GM21576 (cell line): Measurements from ENCODE around the gene NPY4R.
"Not testable (repeated sequence)": the region's sequence is repeated elsewhere in the genome, so short reads cannot be mapped to it uniquely, and the experiment has no call there.

Experiments
- ATAC-seq: cut with Tn5 transposase; IDR thresholded peaks from one replicate; pipeline ENCODE4 v1.9.1; 2021; ENCODE audit warnings: mild to moderate bottlenecking, moderate library complexity; ENCODE audit not compliant: unreplicated experiment

NPY4R gene, protein sequence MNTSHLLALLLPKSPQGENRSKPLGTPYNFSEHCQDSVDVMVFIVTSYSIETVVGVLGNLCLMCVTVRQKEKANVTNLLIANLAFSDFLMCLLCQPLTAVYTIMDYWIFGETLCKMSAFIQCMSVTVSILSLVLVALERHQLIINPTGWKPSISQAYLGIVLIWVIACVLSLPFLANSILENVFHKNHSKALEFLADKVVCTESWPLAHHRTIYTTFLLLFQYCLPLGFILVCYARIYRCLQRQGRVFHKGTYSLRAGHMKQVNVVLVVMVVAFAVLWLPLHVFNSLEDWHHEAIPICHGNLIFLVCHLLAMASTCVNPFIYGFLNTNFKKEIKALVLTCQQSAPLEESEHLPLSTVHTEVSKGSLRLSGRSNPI

DNA sequence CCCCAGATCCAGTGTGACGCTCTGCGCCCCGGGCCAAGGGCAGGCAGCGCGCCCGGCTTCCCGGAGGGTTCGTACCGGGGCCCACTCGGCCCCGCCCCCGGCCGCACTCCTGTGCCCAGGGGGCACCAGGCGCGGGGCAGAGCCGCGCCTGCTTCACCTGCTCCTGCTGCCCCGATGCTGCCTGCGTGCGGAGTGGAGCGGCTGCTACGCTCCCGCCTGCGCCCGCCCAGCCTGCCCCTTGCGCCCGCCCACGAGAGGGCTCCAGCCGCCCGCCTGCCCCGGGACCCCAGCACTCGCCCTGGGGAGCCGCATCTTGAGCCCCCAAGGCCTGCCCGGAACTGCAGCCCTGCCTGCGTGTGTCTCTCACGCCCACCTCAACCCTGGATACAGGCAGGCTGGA lies at the start of gene NPY4R:
NPY4R (minus strand) TSS at position 194 of the 400 bp plus-strand sequence. CDS start 3,323 bp downstream, outside the sequence.
- ATAC-seq, result not testable (repeated sequence)

DNA sequence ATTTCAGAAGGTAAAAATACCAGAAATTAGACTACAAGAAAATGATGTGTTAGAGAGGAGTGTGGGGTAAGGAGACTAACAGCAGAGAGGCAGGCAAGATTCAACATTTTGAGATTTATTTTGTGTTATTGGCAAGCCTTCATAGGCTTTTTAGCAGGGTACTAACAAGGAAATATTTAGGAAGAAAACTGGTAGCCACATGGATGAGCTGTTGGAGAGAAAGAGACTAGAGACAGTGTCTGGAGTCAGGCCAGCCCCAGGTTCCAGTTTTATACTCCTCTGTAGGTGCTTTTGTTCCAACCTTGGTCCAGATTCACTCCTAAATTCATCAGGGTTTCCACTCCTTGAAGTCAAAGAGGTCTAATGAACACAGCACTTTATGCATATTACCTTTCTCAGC lies 49.6 kb upstream of the NPY4R start:
- ATAC-seq, result no peak

DNA sequence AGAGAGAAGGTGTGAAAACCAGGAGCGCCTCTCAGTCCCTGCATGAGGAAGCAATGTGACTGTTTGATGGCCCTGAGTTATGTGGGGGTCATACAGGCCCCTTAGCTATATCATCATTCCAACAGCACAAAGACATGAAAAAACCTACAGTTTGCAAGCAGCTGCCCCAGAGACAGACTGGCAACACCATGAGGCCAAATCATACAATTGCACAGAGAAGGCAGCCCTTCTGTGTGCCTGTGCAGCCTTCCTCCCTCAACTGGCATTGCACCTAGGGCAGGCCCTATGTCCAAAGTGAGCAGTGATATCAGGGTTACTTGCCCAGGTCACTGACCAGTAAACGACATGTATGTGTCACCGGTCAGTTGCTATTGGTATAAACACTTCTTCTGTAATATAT lies 49.1 kb upstream of the NPY4R start:
- no peak for ATAC-seq

DNA sequence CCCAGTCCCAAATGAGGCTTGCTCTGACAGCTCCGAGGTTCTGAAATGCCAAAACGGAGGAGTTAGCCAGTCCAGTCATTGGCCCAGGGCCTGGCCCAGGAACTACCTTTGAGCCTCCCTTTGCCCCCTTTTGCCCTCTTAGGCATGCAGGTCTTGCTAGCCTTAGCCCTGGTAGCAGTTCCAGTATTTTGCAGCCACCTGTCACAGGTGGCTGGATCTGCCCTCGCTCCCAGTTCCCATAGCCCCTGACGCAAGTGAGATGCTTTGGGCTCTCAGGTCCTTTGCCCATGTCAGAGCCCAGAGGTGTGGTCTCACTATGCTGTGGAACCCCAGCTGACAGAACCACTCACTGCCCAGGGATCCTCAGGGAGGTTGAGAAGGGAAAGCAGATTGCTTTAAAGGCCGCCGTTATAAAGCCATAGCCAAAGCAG lies 48.7 kb upstream of the NPY4R start:
- ATAC-seq, result no peak

DNA sequence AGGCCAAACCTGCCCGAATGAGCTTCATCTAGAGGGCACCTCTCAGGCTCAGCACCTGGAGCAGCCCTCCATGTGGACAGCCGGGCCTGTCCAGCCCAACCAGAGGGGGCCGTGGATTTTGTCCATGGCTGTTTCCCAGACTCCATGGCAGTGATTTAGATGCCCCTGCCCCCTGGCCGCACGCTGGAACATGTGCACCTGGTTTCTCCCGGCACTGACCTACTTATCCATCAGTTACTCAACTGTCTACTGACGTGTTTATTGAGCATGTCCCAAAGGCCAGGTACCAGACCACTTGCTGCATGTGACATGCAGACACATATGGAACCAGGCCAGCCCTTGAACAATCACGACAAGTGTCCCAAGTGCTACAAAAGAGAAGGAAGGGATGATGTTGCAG lies 47.6 kb upstream of the NPY4R start:
- not testable (repeated sequence) for ATAC-seq

DNA sequence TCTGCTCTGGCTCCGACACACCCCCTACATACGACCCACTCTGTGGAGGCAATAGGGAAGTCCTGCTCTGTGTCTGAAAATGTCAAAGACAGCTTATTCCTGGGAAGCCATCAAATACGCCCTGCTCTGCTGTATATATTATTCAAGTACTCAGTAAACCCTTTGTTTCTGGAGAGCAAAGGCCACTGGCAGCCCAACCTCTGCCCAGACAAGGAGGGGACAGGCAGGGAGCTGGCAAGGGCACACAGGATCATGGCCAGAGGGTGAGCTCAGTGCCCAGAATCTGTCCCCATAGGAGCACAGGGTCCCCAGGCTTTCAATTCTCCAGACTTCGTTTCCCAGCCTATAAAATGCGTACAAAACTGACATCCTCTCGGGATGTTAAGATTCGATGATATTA lies 47.0 kb upstream of the NPY4R start:
- ATAC-seq, result not testable (repeated sequence)

DNA sequence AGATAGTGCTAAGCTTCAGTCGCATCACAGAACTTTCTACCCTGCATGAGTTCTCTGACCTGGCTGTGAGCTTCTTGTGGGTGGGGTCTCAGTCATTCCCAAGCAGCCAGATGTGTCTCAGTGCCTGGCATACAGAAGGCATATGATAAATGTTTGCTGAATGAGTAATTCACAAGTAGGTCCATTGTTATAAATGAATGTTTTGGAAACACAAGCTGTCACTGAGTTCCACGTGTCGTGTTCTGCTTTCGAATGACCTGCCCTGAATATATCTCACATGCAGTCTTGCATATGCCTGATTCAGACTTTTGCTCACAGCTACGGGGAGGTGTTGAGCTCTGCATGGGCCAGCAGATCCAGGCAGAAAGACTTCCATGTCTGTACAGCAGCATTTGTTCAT lies 46.2 kb upstream of the NPY4R start:
- not testable (repeated sequence) for ATAC-seq

DNA sequence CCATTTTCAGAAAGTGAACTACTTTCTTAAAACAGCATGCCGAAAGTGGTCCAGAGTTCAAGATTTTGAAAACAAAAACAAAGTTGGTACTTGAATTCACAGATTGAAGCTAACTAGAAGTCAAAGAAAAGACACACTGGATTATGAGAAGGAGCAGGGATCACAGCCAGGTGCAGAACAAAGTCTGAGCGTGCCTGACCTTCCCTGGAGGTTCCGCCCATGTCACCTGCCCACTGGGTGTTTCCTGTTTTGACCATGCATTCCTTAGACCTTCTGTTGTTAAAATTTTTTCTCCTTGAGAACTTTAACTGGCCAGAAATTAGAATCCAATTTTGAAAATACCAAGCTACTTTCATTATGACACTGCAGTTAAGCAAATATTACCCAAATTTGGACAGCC lies 34.2 kb upstream of the NPY4R start:
- ATAC-seq, result not testable (repeated sequence)

DNA sequence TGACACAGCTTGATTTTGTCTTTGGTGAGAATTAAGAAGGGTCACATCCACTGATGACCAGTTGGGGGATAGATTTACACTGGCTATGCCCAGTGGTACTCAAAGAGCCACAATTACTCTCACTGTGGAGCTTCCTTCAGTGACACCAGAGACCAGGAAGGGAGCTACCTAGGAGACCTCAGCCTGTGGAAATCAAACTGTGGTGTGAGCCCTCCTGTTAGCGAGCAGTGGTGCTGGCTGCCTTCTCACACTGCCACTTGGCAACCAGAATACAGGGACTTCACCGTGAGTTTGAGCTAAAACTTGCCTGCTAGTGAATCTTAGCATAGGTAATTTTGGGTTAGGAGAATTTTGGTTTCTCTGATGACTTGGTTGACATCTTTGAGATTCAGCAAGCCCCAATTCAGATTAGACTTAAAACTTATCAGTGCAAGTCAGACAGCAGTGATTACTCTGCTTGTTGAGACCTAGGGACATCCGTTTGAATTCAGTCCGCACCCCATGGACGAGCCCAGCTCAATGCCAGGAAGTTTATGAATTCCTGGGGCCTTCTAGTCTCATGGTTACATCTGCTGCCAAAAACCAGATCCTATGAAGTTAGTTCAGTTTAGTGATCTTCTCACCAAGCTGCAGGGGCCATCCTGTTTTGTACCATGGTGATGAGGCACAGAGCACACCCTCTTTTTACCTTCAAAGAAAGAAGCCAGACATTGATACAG lies 33.4 kb upstream of the NPY4R start:
- ATAC-seq, result not testable (repeated sequence)

DNA sequence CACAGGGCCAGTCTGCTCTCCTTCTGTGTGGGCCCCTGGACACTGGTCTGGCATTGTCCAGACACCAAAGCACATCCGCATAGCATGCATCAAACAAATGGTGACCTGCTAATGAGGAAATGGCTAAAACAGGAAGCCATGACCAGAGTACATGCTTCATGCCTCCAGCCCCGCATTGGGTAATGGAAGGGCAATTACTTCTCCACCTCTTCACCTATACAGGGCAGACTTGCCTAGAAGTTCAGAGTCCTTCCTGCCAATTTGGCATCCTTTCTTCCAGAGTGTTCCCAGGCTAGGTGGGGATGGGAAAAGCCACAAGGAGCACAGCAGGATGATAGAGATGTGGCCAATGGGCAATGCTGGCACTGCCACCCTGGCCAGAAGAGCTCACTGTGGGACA lies 32.1 kb upstream of the NPY4R start:
- not testable (repeated sequence) for ATAC-seq

DNA sequence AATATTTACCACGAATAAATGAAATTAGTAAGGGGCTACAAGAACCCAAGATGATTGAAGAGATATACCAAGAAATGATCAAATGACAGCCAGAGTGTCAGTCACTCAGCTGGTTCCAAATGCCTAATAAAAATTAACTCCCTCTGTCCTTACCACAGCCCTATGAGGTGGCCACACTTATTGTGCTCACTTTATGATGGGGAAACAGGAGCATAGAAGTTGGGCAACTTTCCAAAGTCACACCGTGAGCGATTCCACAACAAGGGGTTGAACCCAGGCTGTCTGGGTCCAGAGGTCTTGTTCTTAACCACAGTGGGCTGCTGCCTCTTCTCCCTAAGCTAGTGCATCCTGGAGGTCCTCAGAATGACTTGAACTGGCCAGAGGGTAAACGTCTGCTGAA lies 31.6 kb upstream of the NPY4R start:
- ATAC-seq, result not testable (repeated sequence)

DNA sequence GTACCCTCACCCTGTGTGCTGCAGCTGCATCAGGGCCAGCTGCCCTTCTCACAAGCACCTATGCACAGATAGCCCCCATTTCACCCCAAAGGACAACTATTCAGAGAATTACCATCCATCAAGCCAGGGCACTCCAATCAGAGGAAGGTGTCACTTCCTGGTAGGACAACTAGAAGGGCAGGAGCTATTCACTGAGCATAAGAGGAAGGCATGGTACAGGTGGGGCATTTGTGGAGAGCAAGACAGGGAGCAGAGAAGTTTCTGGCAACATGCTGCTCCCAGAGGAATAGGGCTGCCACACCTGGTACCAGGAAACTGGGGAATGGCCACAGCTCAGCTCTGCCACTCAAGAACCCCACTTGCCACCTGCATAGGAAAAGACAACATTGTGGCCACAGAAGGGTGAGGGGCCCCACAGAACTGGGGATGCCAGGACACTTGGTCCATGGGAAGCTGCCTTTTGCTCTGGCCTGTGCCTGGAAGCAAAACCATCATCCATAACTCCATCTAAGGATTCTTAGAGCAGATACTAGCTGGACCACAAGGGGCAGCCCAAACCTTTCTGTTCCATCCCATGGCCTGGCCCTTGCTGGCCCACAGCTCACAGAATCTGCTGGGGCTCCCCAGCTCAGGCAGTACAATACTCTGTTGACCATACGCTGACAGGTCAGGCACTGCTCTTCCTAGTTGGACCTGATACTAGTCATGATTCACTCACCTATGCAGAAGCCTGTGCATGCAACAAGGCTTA lies 25.8 kb upstream of the NPY4R start:
- not testable (repeated sequence) for ATAC-seq

DNA sequence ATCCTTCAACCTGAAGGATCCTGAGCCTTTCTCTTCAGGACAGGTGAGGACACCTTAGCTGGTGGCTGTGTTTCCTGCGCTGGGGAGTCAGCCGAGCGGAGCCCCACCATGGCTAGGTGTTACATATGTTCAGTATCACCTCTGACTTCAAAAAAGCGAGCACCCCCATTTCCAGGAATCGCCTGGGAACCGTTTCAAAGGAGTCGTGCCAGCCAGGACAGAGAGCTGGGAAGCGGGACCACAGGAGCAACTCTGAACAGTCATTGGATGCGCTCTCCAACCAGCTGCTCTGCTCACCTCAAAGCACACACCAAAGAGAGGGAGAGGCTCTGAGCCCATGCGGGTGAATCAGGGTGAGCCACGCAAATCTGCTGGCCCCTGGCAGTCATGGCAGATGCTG lies 24.5 kb upstream of the NPY4R start:
- not testable (repeated sequence) for ATAC-seq

DNA sequence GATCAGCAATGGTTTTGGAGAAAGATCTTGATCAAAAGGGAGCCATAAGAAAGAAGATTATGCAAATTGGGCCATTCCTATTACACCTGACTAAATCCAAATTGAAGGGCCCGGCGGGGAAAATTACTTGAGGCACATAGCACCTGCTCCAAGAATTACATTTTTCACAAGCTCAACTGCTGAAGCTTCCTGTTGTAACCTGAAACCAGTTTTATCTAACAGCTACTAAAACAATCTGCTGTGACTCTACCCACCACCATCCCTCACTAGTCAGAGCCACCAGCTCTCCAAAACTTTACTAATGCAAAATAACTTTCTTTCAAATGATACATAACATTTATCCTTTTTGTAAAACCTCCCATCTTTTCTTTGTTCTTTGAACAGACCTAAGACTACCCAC lies 20.7 kb upstream of the NPY4R start:
- not testable (repeated sequence) for ATAC-seq

DNA sequence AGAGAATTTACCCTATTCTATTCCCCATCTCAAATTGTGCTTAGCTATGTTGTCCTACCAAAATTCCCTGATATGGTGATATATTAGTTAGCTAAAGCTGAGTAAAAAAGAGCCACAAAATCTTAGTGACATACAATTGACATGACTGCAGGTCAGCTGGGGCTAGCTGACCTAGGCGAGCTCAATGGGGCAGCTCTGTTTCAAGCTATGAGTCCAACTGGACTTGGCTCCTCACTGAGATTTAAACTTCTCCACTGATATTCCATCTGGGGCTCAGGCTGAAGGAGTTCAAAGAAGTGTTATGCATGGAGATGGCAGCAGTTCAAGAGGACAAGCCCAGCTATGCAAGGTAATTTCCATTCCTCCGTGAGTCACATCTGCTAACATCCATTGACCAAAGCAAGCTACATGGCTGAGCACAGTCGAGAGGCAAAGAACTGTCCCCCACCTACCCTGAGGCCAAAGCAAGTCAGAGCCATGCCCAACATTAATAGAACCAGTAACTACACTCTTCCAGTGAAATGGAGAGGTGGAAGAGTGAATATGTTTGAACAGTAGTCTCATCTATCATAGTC lies 9.1 kb upstream of the NPY4R start:
- not testable (repeated sequence) for ATAC-seq

DNA sequence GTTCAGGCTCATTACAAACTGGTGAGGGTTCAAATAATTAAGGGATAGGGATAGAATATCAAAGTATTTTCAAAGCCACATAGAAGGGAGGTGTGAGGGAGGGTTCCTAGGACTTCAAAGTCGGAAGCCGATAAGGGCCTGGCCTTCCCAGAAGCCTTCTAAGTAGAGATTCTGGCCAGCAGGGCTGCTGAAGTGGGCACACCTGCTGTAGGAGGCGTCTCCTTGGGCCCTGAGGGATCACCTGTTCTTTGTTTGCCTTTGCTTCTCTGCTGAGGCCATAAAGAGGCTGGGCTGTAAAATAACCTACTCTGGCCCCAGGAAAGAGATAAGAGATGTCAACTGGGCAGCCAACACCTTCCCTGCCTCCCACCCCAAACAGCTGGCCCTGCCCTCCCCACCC lies 8.0 kb upstream of the NPY4R start:
- not testable (repeated sequence) for ATAC-seq

DNA sequence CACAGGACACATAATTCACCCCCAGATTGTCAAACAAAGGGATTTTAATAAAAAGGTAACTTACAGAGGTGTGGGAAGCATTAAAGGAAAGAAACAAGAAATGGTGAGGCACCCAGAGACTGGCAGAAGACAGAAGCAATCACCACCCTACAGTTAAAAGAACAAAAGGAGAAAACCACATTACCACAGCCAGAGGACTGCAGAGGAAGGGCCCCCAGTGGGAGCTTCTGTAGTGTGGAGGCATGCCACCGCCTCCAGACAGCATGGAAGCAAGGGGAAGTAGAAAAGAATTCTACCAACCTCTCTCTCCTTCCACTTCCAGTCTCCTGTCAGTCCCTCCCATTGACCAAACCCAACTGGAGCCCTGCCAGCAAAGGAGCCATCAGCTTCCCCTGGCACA lies 4.4 kb upstream of the NPY4R start:
- not testable (repeated sequence) for ATAC-seq

DNA sequence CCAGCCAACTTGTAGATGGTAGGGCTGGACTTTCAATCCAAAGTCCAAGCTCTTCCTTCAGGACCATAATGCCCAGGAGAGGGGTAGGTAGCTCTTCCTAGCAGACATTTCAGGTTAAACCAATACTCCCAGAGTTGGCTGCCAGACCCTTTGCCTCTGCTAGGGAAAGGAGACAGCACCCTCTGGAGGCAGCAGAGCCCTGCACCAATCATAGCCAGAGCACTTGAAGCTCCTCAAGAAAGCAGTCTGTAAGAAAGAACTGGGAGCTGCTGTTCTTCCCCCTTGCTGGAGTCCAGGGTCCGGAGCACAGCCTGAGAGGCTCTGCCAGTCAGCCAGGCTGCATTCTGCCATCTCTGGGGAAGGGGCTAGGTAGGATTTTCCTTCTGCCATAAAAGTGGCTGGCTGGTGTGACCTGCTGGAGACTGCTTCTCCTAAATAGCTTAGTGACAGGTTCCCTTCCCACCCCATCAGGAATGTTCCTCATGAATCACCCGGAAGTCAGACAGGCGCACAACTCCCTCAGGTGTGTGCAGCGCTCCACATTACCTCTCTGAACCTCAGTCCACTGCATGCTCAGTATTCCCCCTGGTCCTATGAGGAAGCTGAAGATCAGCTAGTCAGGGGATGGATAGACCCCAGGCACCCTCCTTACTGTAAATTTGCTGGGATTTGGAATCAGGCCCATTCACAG lies 2.5 kb upstream of the NPY4R start:
- ATAC-seq, result not testable (repeated sequence)

DNA sequence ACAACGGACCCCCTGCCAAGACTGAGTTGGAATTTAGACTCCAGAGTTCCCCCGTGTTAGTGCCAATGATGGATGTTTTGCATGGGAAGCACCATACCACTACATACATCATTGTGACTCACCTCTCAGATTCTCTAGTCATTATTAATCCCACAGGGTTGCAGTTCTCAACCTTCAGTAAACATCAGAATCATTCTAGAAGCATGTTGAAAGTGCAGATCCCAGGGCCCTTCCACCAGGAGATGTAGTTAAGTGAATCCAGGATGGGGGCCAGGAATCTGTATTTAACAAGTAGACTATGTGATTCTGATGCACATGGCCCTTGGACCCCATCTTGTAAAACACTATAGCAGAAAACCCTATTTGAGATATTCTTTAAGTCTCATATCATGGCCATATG lies 2.1 kb downstream of the NPY4R start:
- not testable (repeated sequence) for ATAC-seq

DNA sequence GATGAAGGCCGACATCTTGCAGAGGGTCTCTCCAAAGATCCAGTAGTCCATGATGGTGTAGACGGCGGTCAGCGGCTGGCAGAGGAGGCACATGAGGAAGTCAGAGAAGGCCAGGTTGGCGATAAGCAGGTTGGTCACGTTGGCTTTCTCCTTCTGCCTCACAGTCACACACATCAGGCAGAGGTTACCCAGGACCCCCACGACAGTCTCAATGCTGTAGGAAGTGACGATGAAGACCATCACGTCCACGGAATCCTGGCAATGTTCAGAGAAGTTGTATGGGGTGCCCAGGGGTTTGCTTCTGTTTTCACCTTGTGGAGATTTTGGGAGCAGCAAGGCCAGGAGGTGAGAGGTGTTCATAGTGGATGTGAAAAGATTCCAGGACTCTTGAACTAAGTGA lies 3.5 kb downstream of the NPY4R start:
- not testable (repeated sequence) for ATAC-seq
